AG04450 (cell line): ENCODE results near the gene TNFAIP2. TPM values are rescaled to one million over a fixed set of nuclear protein-coding genes. Genes with fewer than 3 reads are reported as not detected.

Experiments
- CTCF ChIA-PET: fragments of 300-600, 350-600 bp; formaldehyde crosslinking; extraction: SDS; loops from one replicate; lab custom pipeline; 2022; ENCODE audit warnings: antibody characterized with exemption, inconsistent platforms; lab: Charles Lee
- POLR2A ChIA-PET: fragments of 350-600 bp; formaldehyde crosslinking; extraction: SDS; loops from one replicate; lab custom pipeline; 2021; ENCODE audit warnings: antibody characterized with exemption, inconsistent platforms; lab: Yijun Ruan, JAX
- DNase-seq: peaks from one replicate; pipeline ENCODE4 v3.0.0-alpha.2; 2011; ENCODE audit warnings: low read depth, low spot score
- H3K27ac ChIP-seq: one replicate; pipeline ENCODE4 v1.5.1; 2012; ENCODE audit warnings: low read depth, low read length, control low read depth
- H3K27me3 ChIP-seq: one replicate; pipeline ENCODE4 v1.6.0; 2012; ENCODE audit warnings: low read length; ENCODE audit not compliant: control insufficient read depth, insufficient read depth
- H3K4me3 ChIP-seq: 2 replicates; pipeline ENCODE4 v1.5.1; 2011; ENCODE audit warnings: mild to moderate bottlenecking, low read depth, low read length, control low read depth
- H3K9me3 ChIP-seq: 2 replicates; pipeline ENCODE4 v1.5.1; 2012; ENCODE audit warnings: low read length; ENCODE audit not compliant: control insufficient read depth, insufficient read depth
- CTCF ChIP-seq: IDR thresholded peaks from 2 replicates; pipeline ENCODE4 v1.5.1; 2011; ENCODE audit warnings: low read depth, low read length, control low read depth, inconsistent platforms
- polyA plus RNA-seq: library from polyadenylated mRNA; depleted of rRNA; stranded (reverse); fragments of >200 nt; gene quantifications from 2 replicates; pipeline ENCODE4 v1.2.3, GENCODE V29; 2011; rRNA removed

TNFAIP2 gene
- polyA plus RNA-seq, 1 experiment, result 15.3 TPM

- peak; percentile 71 for TF ChIP-seq CTCF
- Histone ChIP-seq H3K4me3 (no peak overlapping the region), H3K9me3 (no peaks in the 10 kb centered on the region; the same call in 1 of the 2 replicates), H3K27me3 (peaks cover 52% of the 10 kb centered on the region), H3K27ac (no peak overlapping the region)
- CTCF ChIA-PET, result interaction anchor here (0.6 to 6.7 kb wide), 16 partner anchors 9 to 114 kb away, joined by 3 to 50 read pairs (median 4); no protein-coding TSS in a partner anchor
- DNase-seq, result no peak
- POLR2A ChIA-PET, result no interaction called here
Measured at GRCh38 chr14:103185051-103186029, 62.1 kb downstream of the TNFAIP2 start.

- POLR2A ChIA-PET, result no interaction called here
- Histone ChIP-seq H3K27ac (no peak overlapping the region), H3K4me3 (no peak overlapping the region), H3K9me3 (no peaks in the 10 kb centered on the region; the same call in 1 of the 2 replicates), H3K27me3 (peaks cover 55% of the 10 kb centered on the region)
- TF ChIP-seq CTCF, result no peak
- no peak for DNase-seq
- CTCF ChIA-PET, result interaction anchor here (0.6 to 6.7 kb wide), 10 partner anchors 9 to 111 kb away, joined by 3 to 50 read pairs (median 4); no protein-coding TSS in a partner anchor
Measured at GRCh38 chr14:103186241-103186822, 63.1 kb downstream of the TNFAIP2 start.

Other genes starting within 250 kb of the TNFAIP2 start
- 0.06 TPM in 2 replicates for gene AMN, start 200.8 kb upstream of the TNFAIP2 start, polyA plus RNA-seq
- 57.0 and 66.8 TPM in 2 replicates for gene CDC42BPB, start 65.9 kb upstream of the TNFAIP2 start, polyA plus RNA-seq
- gene LBHD2, start 39.3 kb upstream of the TNFAIP2 start, polyA plus RNA-seq, result not detected in 2 replicates
- not detected in 2 replicates for gene EXOC3L4, start 28.7 kb upstream of the TNFAIP2 start, polyA plus RNA-seq
- gene EIF5, start 210.8 kb downstream of the TNFAIP2 start, polyA plus RNA-seq, result 365 and 477 TPM in 2 replicates